Lung (tissue), 12 donors: ENCODE results near the gene CYP24A1. TPM values are rescaled to one million over a fixed set of nuclear protein-coding genes. Genes with fewer than 3 reads are reported as not detected.

Source experiments
- ATAC-seq: fragments of 200-7000 bp; cut with Tn5 transposase; one replicate; pipeline ENCODE4 v1.9.1; 2020; ENCODE audit warnings: moderate number of reproducible peaks; ENCODE audit not compliant: insufficient read depth, low FRiP score
- DNase-seq, 3 donors: peaks; one replicate each; pipeline ENCODE4 v3.0.0-alpha.2; 2013 to 2017
- H3K27ac ChIP-seq, 2 donors: one replicate each; pipeline ENCODE4 v1.5.1; 2013; ENCODE audit warnings: mild to moderate bottlenecking in 2 of 2, moderate library complexity in 2 of 2, control low read depth in 1 of 2, inconsistent platforms in 1 of 2, low read depth in 1 of 2, low read length in 1 of 2
- H3K27me3 ChIP-seq, 3 donors: one replicate each; pipeline ENCODE4 v1.5.1; 2013; ENCODE audit warnings: low read length in 2 of 3; ENCODE audit not compliant: control insufficient read depth in 3 of 3, insufficient read depth in 3 of 3
- H3K36me3 ChIP-seq, 4 donors: one replicate each; pipeline ENCODE4 v1.5.1; 2013; ENCODE audit warnings: low read length in 4 of 4, mild to moderate bottlenecking in 1 of 4, moderate library complexity in 1 of 4; ENCODE audit not compliant: control insufficient read depth in 4 of 4, insufficient read depth in 4 of 4
- H3K4me1 ChIP-seq, 5 donors: one replicate each; pipeline ENCODE4 v1.5.1; 2013; ENCODE audit warnings: low read length in 5 of 5, mild to moderate bottlenecking in 2 of 5, moderate library complexity in 1 of 5; ENCODE audit not compliant: control insufficient read depth in 5 of 5, insufficient read depth in 5 of 5
- H3K4me3 ChIP-seq: one replicate; pipeline ENCODE4 v1.5.1; 2013; ENCODE audit warnings: mild to moderate bottlenecking, control low read depth, moderate library complexity
- H3K9ac ChIP-seq, 2 donors: one replicate each; pipeline ENCODE4 v1.5.1; 2013; ENCODE audit warnings: low read length in 2 of 2, control low read depth in 1 of 2; ENCODE audit not compliant: insufficient read depth in 1 of 2
- H3K9me3 ChIP-seq, 4 donors: one replicate each; pipeline ENCODE4 v1.5.1; 2013; ENCODE audit warnings: low read length in 3 of 4, mild to moderate bottlenecking in 1 of 4, moderate library complexity in 1 of 4; ENCODE audit not compliant: control insufficient read depth in 4 of 4, insufficient read depth in 3 of 4
- WGBS, 2 donors: extraction: QIAGEN DNeasy Blood & Tissue Kit; methylation state at CpG; one replicate each; pipeline ENCODE4 v1.1.7; 2013; 5-methylcytosine and 5-hydroxymethylcytosine counted together
- polyA plus RNA-seq, 2 donors: library from polyadenylated mRNA; stranded (reverse); fragments of 200-250 nt; gene quantifications; one replicate each; pipeline ENCODE4 v1.2.1, GENCODE V29; 2013
- total RNA-seq, 2 donors: library from RNA; depleted of rRNA in 1 of 2; stranded (reverse); fragments of >200 nt in 1 of 2; gene quantifications; one replicate each; pipeline ENCODE4 v1.2.1, GENCODE V29; 2014 to 2021
- TF ChIP-seq, protein P1 (sequence below): IDR thresholded peaks from 2 replicates; pipeline ENCODE4 v1.5.1; 2012; ENCODE audit warnings: mild to moderate bottlenecking; ENCODE audit errors: control extremely low read depth, extremely low read depth
- donor health status: control.
- donor health status: control.
- donor health status: Bipolar disorder and iron deficiency.
- donor health status: healthy.
- donor health status: DM: yes; HTN: yes; CAD: no.

Gene CYP24A1
- total and polyA plus RNA-seq, 4 donors = 0.30 to 5.9 (median 1.1) TPM

DNA sequence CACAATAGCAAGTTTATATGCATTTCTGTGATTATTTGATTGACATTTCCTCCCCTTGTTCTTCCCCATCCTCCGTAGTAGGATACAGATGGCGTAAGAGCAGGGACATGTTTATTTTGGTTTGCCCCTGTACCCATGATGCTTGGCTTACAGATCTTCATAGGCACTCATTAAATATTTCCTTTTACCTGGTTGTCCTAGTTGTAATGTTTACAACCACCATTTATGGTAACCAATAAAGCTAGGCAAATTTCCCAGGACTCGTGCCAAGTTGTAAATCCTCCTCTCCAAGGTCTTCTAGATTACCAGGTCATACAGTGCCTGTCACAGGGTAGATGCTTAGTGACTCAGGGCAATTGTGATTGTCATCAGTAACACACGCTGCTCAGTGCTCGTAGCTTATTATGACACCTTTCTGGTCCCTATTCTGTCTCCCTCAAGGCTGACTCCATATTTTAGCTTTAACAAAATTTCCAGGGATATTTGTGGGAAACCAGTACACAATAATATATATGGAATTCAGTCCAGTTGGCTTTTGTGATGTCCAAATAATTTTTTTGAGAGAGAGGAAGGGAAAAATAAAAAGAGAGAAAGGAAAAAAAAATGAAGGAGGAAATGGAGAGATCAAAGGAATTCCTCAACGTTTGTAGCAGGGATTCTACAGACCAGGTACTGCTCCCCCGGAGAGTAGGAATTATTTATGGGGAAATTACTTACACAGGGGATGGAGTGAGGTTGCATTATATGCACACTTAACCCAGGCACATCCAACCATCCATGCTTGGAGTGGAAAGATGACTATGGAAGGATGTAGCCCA lies 24.6 kb downstream of the CYP24A1 start:
- no peak for ATAC-seq
- no peak for DNase-seq
- no peaks in the 10 kb centered on the region for H3K36me3 ChIP-seq

DNA sequence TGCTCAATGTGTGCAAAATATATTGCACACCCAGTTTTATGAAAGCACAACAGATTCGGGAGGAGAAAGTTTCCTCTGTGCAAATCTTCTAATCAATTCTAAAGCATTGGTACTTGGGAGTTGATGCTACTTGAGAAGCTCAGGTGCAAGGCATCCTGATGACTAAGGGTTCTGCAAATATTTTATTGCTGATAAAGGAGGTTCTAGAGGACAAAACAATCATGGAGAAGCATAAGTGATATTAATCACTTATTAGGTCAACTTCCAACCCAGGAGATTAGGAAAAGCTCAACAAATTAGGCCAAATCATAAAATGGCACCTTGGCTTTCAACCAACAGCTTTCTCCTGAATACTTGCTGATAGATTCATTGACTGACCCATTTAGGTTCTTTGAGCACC lies 27.1 kb downstream of the CYP24A1 start:
- no peak for DNase-seq
- no peak for ATAC-seq
- H3K9me3 ChIP-seq = no peaks in the 10 kb centered on the region
- TF ChIP-seq, protein P1, sequence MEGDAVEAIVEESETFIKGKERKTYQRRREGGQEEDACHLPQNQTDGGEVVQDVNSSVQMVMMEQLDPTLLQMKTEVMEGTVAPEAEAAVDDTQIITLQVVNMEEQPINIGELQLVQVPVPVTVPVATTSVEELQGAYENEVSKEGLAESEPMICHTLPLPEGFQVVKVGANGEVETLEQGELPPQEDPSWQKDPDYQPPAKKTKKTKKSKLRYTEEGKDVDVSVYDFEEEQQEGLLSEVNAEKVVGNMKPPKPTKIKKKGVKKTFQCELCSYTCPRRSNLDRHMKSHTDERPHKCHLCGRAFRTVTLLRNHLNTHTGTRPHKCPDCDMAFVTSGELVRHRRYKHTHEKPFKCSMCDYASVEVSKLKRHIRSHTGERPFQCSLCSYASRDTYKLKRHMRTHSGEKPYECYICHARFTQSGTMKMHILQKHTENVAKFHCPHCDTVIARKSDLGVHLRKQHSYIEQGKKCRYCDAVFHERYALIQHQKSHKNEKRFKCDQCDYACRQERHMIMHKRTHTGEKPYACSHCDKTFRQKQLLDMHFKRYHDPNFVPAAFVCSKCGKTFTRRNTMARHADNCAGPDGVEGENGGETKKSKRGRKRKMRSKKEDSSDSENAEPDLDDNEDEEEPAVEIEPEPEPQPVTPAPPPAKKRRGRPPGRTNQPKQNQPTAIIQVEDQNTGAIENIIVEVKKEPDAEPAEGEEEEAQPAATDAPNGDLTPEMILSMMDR = no peak
- no peak overlapping the region for H3K4me3 ChIP-seq
- H3K27me3 ChIP-seq = no peaks in the 10 kb centered on the region
- no peak overlapping the region for H3K9ac ChIP-seq
- H3K27ac ChIP-seq = no peak overlapping the region
- 71 to 89% methylated on average over 1 of the region's 1 CpG for WGBS, 2 donors
- no peaks in the 10 kb centered on the region for H3K36me3 ChIP-seq
- no peaks in the 10 kb centered on the region for H3K4me1 ChIP-seq

More for the DNA sequence above, 24.6 kb downstream of the CYP24A1 start:
- WGBS, 2 donors = 41 to 51% methylated on average over 7 of the region's 7 CpGs
- Histone ChIP-seq H3K27me3 (no peaks in the 10 kb centered on the region), H3K9me3 (no peaks in the 10 kb centered on the region), H3K9ac (no peak overlapping the region), H3K27ac (no peak overlapping the region), H3K4me1 (no peaks in the 10 kb centered on the region), H3K4me3 (no peak overlapping the region)
- TF ChIP-seq, protein P1 = no peak

DNA sequence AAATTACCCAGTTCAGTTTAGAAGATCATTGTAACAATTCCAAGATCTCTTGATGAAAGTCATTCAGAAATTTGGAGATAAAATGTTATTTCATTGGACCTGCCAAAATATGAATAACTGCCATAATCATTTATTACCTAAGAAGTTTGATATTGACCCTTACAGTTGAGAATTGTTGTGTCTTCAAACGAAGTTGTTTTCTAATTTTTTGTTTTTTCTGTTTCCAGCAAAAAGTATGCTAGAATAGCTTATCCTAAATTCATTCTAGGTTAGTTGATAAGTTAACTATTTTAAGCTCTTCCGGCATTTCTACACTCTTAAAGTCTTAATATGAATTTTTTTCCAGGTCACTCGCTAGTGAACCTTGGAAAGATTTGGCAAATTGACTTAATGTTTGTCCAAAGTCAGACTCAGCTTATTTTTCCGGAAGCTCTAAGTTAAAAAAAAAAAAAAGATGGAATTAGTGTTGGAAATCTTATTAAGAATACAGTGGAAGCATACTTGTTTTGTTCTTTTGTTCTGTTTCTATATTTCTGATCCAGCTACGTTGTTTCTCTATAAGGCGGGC lies 28.9 kb downstream of the CYP24A1 start:
- DNase-seq (no peak), ATAC-seq (no peak)
- Histone ChIP-seq H3K4me3 (no peak overlapping the region), H3K9me3 (no peaks in the 10 kb centered on the region), H3K4me1 (no peaks in the 10 kb centered on the region), H3K9ac (no peak overlapping the region), H3K27me3 (no peaks in the 10 kb centered on the region), H3K36me3 (no peaks in the 10 kb centered on the region), H3K27ac (no peak overlapping the region)
- WGBS, 2 donors = 82 to 90% methylated on average over 6 of the region's 6 CpGs
- TF ChIP-seq, protein P1 = no peak
